Measurements from ENCODE around the gene PLCL1. TPM values are rescaled to one million over a fixed set of nuclear protein-coding genes. Genes with fewer than 3 reads are reported as not detected.

The PLCL1 gene
- total RNA-seq, 1 experiment from 2014 or later = 1.6 TPM

GRCh38 chr2:197985029-197985638, 180.7 kb downstream of the PLCL1 start:
- intact Hi-C loops (cut with micrococcal nuclease; ENCODE audit: unreplicated experiment) = loop anchor here (5.0 kb wide), 1 partner anchor 183 kb away; the partner anchor contains the start of gene PLCL1
- no peaks in the 10 kb centered on the region for H3K4me1 ChIP-seq
- no peak for TF ChIP-seq CTCF (IDR thresholded peaks at IDR 0.05; ENCODE audit: insufficient read depth in 1 of 2, low read depth in 1 of 2, low read length in 1 of 2, severe bottlenecking in 1 of 2, unreplicated experiment in 1 of 2)
- Mint-ChIP-seq H3K4me1 (ENCODE audit: low read depth, unreplicated experiment) (no peaks in the 10 kb centered on the region), H3K4me3 (ENCODE audit: unreplicated experiment) (no peak overlapping the region), H3K27me3 (ENCODE audit: insufficient read depth, unreplicated experiment) (no peaks in the 10 kb centered on the region), H3K36me3 (ENCODE audit: insufficient read depth, unreplicated experiment) (no peaks in the 10 kb centered on the region), H3K27ac (ENCODE audit: unreplicated experiment) (no peak overlapping the region), H3K9me3 (ENCODE audit: unreplicated experiment) (no peaks in the 10 kb centered on the region)
- H3K9me3 ChIP-seq = 0 out of 2 replicates have a peak, but pooled peaks cover 2% of the 10 kb centered on the region
- H3K27me3 ChIP-seq (replicated peaks; ENCODE audit: control insufficient read depth, insufficient read depth, low read length) = no peaks in the 10 kb centered on the region
- ChIA-PET CTCF (no interaction called here), POLR2A (no interaction called here)
- no peaks in the 10 kb centered on the region for H3K36me3 ChIP-seq (ENCODE audit: control insufficient read depth, insufficient read depth, low read length)
- no peak overlapping the region for H3K4me3 ChIP-seq (ENCODE audit: low read depth, low read length)
- no TSS peak for BruUV-seq (replicated peaks)
- DNase-seq = no peak

GRCh38 chr2:197986977-197987376, 182.6 kb downstream of the PLCL1 start:
- no peaks in the 10 kb centered on the region for H3K27me3 Mint-ChIP-seq (ENCODE audit: insufficient read depth, unreplicated experiment)
- no peak for DNase-seq
- H3K4me3 ChIP-seq (ENCODE audit: low read depth, low read length) = no peak overlapping the region
- no peak overlapping the region for H3K27ac Mint-ChIP-seq (ENCODE audit: unreplicated experiment)
- H3K4me1 ChIP-seq = no peaks in the 10 kb centered on the region
- H3K9me3 Mint-ChIP-seq (ENCODE audit: unreplicated experiment) = no peaks in the 10 kb centered on the region
- POLR2A ChIA-PET = no interaction called here
- BruUV-seq (replicated peaks) = no TSS peak
- H3K36me3 ChIP-seq (ENCODE audit: control insufficient read depth, insufficient read depth, low read length) = no peaks in the 10 kb centered on the region
- intact Hi-C loops (cut with micrococcal nuclease; ENCODE audit: unreplicated experiment) = loop anchor here (5.0 kb wide), 1 partner anchor 185 kb away; the partner anchor contains the start of gene PLCL1
- H3K27me3 ChIP-seq (replicated peaks; ENCODE audit: control insufficient read depth, insufficient read depth, low read length) = no peaks in the 10 kb centered on the region
- 0 out of 2 replicates have a peak, but pooled peaks cover 6% of the 10 kb centered on the region for H3K9me3 ChIP-seq
- H3K36me3 Mint-ChIP-seq (ENCODE audit: insufficient read depth, unreplicated experiment) = no peaks in the 10 kb centered on the region
- CTCF ChIA-PET = no interaction called here
- H3K4me3 Mint-ChIP-seq (ENCODE audit: unreplicated experiment) = no peak overlapping the region
- no peaks in the 10 kb centered on the region for H3K4me1 Mint-ChIP-seq (ENCODE audit: low read depth, unreplicated experiment)
- TF ChIP-seq CTCF (IDR thresholded peaks at IDR 0.05; ENCODE audit: insufficient read depth in 1 of 2, low read depth in 1 of 2, low read length in 1 of 2, severe bottlenecking in 1 of 2, unreplicated experiment in 1 of 2) = no peak

- POLR2A ChIA-PET = no interaction called here
- no peaks in the 10 kb centered on the region for H3K4me1 ChIP-seq
Observed at GRCh38 chr2:197990356-197990755, 186.0 kb downstream of the PLCL1 start.

More at GRCh38 chr2:197990356-197990755, 186.0 kb downstream of the PLCL1 start:
- no peaks in the 10 kb centered on the region for H3K4me1 Mint-ChIP-seq (ENCODE audit: low read depth, unreplicated experiment)
- no TSS peak for BruUV-seq (replicated peaks)
- no peaks in the 10 kb centered on the region for H3K36me3 Mint-ChIP-seq (ENCODE audit: insufficient read depth, unreplicated experiment)
- H3K27me3 Mint-ChIP-seq (ENCODE audit: insufficient read depth, unreplicated experiment) = peaks cover 3% of the 10 kb centered on the region
- no peak overlapping the region for H3K4me3 ChIP-seq (ENCODE audit: low read depth, low read length)
- DNase-seq = no peak
- H3K4me3 Mint-ChIP-seq (ENCODE audit: unreplicated experiment) = no peak overlapping the region
- intact Hi-C loops (cut with micrococcal nuclease; ENCODE audit: unreplicated experiment) = no loop called here
- TF ChIP-seq CTCF (IDR thresholded peaks at IDR 0.05; ENCODE audit: insufficient read depth in 1 of 2, low read depth in 1 of 2, low read length in 1 of 2, severe bottlenecking in 1 of 2, unreplicated experiment in 1 of 2) = no peak
- H3K36me3 ChIP-seq (ENCODE audit: control insufficient read depth, insufficient read depth, low read length) = no peaks in the 10 kb centered on the region
- CTCF ChIA-PET = no interaction called here
- H3K27ac Mint-ChIP-seq (ENCODE audit: unreplicated experiment) = no peak overlapping the region
- 0 out of 2 replicates have a peak, but pooled peaks cover 6% of the 10 kb centered on the region for H3K9me3 ChIP-seq
- no peaks in the 10 kb centered on the region for H3K9me3 Mint-ChIP-seq (ENCODE audit: unreplicated experiment)
- H3K27me3 ChIP-seq (replicated peaks; ENCODE audit: control insufficient read depth, insufficient read depth, low read length) = no peaks in the 10 kb centered on the region
